Fibroblast of the aortic adventitia (primary cell): ENCODE results near the gene RING1. TPM values are rescaled to one million over a fixed set of nuclear protein-coding genes. Genes with fewer than 3 reads are reported as not detected.

ENCODE experiments used
- DNase-seq: peaks from one replicate; pipeline ENCODE4 v3.0.0-alpha.2; 2010; ENCODE audit warnings: low read depth
- H3K4me3 ChIP-seq: 2 replicates; pipeline ENCODE4 v1.5.1; 2011; ENCODE audit warnings: low read depth, mild to moderate bottlenecking, control low read depth, low read length, moderate library complexity
- CTCF ChIP-seq: IDR thresholded peaks from 2 replicates; pipeline ENCODE4 v1.5.1; 2011; ENCODE audit warnings: mild to moderate bottlenecking, low read length, control low read depth, inconsistent platforms; ENCODE audit not compliant: insufficient read depth
- total RNA-seq: library from RNA; depleted of rRNA; stranded (reverse); fragments of >200 nt; gene quantifications from 2 replicates; pipeline ENCODE4 v1.2.3, GENCODE V29; 2012; ENCODE audit warnings: low replicate concordance

The RING1 gene
- total RNA-seq, 1 donor = 28.9 TPM

- TF ChIP-seq CTCF = no peak
- no peak overlapping the region for H3K4me3 ChIP-seq
- DNase-seq = no peak
Observed at GRCh38 chr6:33164665-33165373, 43.5 kb upstream of the RING1 start.

GRCh38 chr6:33165581-33166258 lies 42.6 kb upstream of the RING1 start:
- no peak for DNase-seq
- H3K4me3 ChIP-seq = no peak overlapping the region
- TF ChIP-seq CTCF = no peak

- DNase-seq = no peak
- TF ChIP-seq CTCF = no peak
- H3K4me3 ChIP-seq = no peak overlapping the region
Observed at GRCh38 chr6:33166363-33166762, 41.9 kb upstream of the RING1 start.

- no peak for DNase-seq
- no peak for TF ChIP-seq CTCF
- H3K4me3 ChIP-seq = no peak overlapping the region
Observed at GRCh38 chr6:33166811-33167210, 41.5 kb upstream of the RING1 start.

DNA sequence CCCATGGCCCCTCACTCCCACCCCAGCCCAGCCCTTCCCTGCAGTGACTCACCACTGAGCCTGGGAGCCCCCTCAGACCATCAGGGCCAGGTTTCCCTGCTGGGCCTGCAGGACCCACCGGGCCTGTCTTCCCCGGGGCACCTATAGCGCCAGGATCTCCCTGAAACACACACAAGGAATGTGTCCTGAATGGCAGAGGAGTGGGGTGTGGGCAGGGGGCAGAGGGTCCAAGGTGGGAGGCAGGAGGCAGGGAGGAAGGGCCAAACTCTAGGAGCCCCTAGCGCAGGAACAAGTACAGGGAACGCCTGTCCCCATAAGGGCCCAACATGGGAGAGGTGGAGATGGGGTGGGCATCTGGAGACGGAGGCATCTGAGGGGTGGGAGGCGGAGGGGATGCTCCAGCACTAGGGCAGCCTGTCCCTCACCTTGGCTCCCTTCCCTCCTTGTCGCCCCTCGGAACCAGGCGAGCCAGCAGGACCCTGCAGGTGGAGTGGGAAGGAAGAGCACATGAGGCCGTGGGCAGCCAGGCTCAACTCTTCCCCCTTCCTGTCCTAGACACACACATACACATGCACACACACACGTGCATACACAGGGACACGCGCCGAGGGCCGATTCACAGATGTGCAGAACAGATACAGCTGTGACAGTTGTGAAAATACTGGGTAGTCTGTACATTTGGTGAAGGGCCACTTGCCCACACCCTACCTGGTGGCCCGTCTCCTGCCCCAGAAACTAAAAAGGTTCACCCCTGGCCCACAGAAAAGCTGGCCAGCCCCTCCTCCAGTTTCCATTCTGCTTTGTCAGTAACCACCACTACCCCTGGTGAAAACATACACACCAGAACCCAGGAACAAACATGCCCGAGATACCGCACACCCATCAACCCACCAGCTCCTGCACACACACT lies 40.7 kb upstream of the RING1 start:
- no peak for DNase-seq
- TF ChIP-seq CTCF = no peak
- H3K4me3 ChIP-seq = no peak overlapping the region

DNA sequence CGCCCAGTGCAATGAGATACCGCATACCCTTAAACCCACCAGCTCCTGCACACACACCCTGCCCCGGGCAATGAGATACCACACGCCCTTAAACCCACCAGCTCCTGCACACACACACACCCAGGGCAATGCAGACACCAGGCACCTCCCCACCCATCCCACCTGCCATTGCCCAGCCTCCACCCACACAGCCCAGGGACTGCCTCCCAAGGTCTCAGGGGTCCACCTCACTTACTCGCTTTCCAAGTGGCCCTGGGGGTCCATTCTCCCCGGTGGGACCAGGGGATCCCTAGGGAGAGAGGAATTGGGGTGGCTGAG lies 40.1 kb upstream of the RING1 start:
- no peak for DNase-seq
- no peak for TF ChIP-seq CTCF
- H3K4me3 ChIP-seq = no peak overlapping the region
